PFSK-1 (cell line): ENCODE data around the gene TMED6.
A peak's percentile ranks its signal among the peaks of the same experiment; 100 is the strongest.

Experiments
- FOXP2 ChIP-seq: optimal IDR thresholded peaks from 2 replicates; pipeline ENCODE3; 2011; ENCODE audit warnings: borderline replicate concordance, control low read depth, inconsistent platforms; ENCODE audit not compliant: insufficient read depth; ENCODE audit errors: extremely low read length, extremely low read depth
- POLR2AphosphoS5 ChIP-seq: IDR thresholded peaks from 2 replicates; pipeline ENCODE4 v1.6.1; 2012; ENCODE audit warnings: low read depth, mild to moderate bottlenecking, control low read depth, low read length, moderate library complexity
- REST ChIP-seq, 2 experiments: IDR thresholded peaks; 2 replicates each; pipeline versions ENCODE4 v1.6.1 to v1.8.0; 2011 to 2012; ENCODE audit warnings: low read depth in 2 of 2, low read length in 2 of 2, control low read depth in 1 of 2, inconsistent platforms in 1 of 2, mild to moderate bottlenecking in 1 of 2, moderate library complexity in 1 of 2; ENCODE audit not compliant: insufficient read depth in 1 of 2
- SIN3A ChIP-seq: IDR thresholded peaks from 2 replicates; pipeline ENCODE4 v1.6.1; 2012; ENCODE audit warnings: mild to moderate bottlenecking, low read length, moderate library complexity, borderline replicate concordance; ENCODE audit not compliant: insufficient read depth
- TAF1 ChIP-seq: IDR thresholded peaks from 2 replicates; pipeline ENCODE4 v1.6.1; 2012; ENCODE audit warnings: low read length, control low read depth, borderline replicate concordance; ENCODE audit not compliant: insufficient read depth

TMED6 gene

GRCh38 chr16:69344171-69344570 lies 7.4 kb downstream of the TMED6 start:
- no peak for TF ChIP-seq SIN3A
- TF ChIP-seq POLR2AphosphoS5, result no peak
- no peak for TF ChIP-seq FOXP2
- TF ChIP-seq REST (IDR thresholded peaks at IDR 0.05; ENCODE audit: insufficient read depth in 1 of 2, low read depth in 2 of 2, low read length in 2 of 2), result no peak
- no peak for TF ChIP-seq TAF1

- TF ChIP-seq TAF1 (no peak), SIN3A (no peak), POLR2AphosphoS5 (no peak), FOXP2 (no peak)
Measured at GRCh38 chr16:69340095-69340644, 11.4 kb downstream of the TMED6 start.

GRCh38 chr16:69339289-69340094 lies 12.1 kb downstream of the TMED6 start, which contains the start of the genes COG8 and NIP7:
Gene COG8 (minus strand): TSS chr16:69339564. CDS start chr16:69339552, 12 bp downstream.
Gene NIP7 (plus strand): TSS chr16:69339772. CDS start chr16:69339830, 58 bp downstream.
- TF ChIP-seq SIN3A, result no peak; the same call in 1 of the 2 replicates
- TF ChIP-seq TAF1, result peak; percentile 98
- no peak for TF ChIP-seq REST (IDR thresholded peaks at IDR 0.05; ENCODE audit: insufficient read depth in 1 of 2, low read depth in 2 of 2, low read length in 2 of 2)
- peak; percentile 50 for TF ChIP-seq FOXP2
- peak; percentile 79 for TF ChIP-seq POLR2AphosphoS5

GRCh38 chr16:69338557-69339288 lies 12.9 kb downstream of the TMED6 start:
- TF ChIP-seq SIN3A (no peak), POLR2AphosphoS5 (no peak)

GRCh38 chr16:69334696-69335095 lies 16.9 kb downstream of the TMED6 start:
- TF ChIP-seq REST (IDR thresholded peaks at IDR 0.05; ENCODE audit: insufficient read depth in 1 of 2, low read depth in 2 of 2, low read length in 2 of 2) (no peak), TAF1 (no peak), SIN3A (no peak), POLR2AphosphoS5 (no peak), FOXP2 (no peak)
